ENCODE measurements around the gene SRR. TPM values are rescaled to one million over a fixed set of nuclear protein-coding genes. Genes with fewer than 3 reads are reported as not detected.

The SRR gene
- total RNA-seq, 2 experiments from 2014 or later: 18.7 to 23.1 TPM

- H3K27me3 Mint-ChIP-seq (ENCODE audit: low read depth): no peaks in the 10 kb centered on the region
- H3K36me3 Mint-ChIP-seq (ENCODE audit: low read depth): peaks cover 8% of the 10 kb centered on the region
- POLR2A ChIA-PET: no interaction called here
- H3K27ac Mint-ChIP-seq: no peak overlapping the region
- CTCF ChIA-PET: interaction anchor here (1.2 to 4.0 kb wide), 3 partner anchors 9 to 43 kb away, joined by 4 to 14 read pairs (median 5); no protein-coding TSS in a partner anchor
- DNase-seq: no peak
- no peaks in the 10 kb centered on the region for H3K4me1 Mint-ChIP-seq (ENCODE audit: low read depth)
- no peak overlapping the region for H3K4me3 Mint-ChIP-seq
- no peaks in the 10 kb centered on the region for H3K9me3 Mint-ChIP-seq (ENCODE audit: insufficient read depth)
- no peak for ATAC-seq
Observed at GRCh38 chr17:2373179-2373578, 69.4 kb downstream of the SRR start.

Other genes starting within 250 kb of the SRR start
- 10 to 100 TPM; 66.8 to 70.8 TPM for gene HIC1, start 248.8 kb upstream of the SRR start, total RNA-seq
- gene SMG6, start 165 bp upstream of the SRR start, total RNA-seq: 10 to 100 TPM; 49.8 to 55.9 TPM
- 10 to 100 TPM; 36.0 to 36.6 TPM for gene TSR1, start 32.5 kb downstream of the SRR start, total RNA-seq
- gene SGSM2, start 33.6 kb downstream of the SRR start, total RNA-seq: 10 to 100 TPM; 65.9 to 67.8 TPM
- 10 to 100 TPM; 24.1 to 24.2 TPM for gene MNT, start 97.1 kb downstream of the SRR start, total RNA-seq
- gene METTL16, start 207.9 kb downstream of the SRR start, total RNA-seq: 10 to 100 TPM; 25.7 to 27.0 TPM

Data from activated CD8-positive, alpha-beta T cell treated with anti-CD3 and anti-CD28 coated beads, Interleukin-2, amount 10 ng/mL, durations not matched to agents 7 days and 5 days (primary cell).